ENCODE measurements around the gene VPS13A.
"Not testable (repeated sequence)": the region's sequence is repeated elsewhere in the genome, so short reads cannot be mapped to it uniquely, and the experiment has no call there.

VPS13A gene

GRCh38 chr9:77261605-77262004 is 84.3 kb downstream of the VPS13A start:
- Histone ChIP-seq H3K4me3 (ENCODE audit: low read length) (no peak overlapping the region), H3K9me3 (ENCODE audit: control insufficient read depth, low read length) (no peaks in the 10 kb centered on the region), H3K36me3 (ENCODE audit: control insufficient read depth, insufficient read depth, low read length, severe bottlenecking) (peaks cover 4% of the 10 kb centered on the region), H3K27me3 (replicated peaks; ENCODE audit: control insufficient read depth, insufficient read depth, low read length) (no peaks in the 10 kb centered on the region), H3K4me1 (ENCODE audit: control insufficient read depth, insufficient read depth, low read length) (no peaks in the 10 kb centered on the region), H3K9ac (ENCODE audit: low read length) (no peak overlapping the region)
- no peak for DNase-seq (ENCODE audit: low read depth)

GRCh38 chr9:77267762-77268161 is 90.4 kb downstream of the VPS13A start:
- H3K4me1 ChIP-seq (ENCODE audit: control insufficient read depth, insufficient read depth, low read length); H3K9me3 ChIP-seq (ENCODE audit: control insufficient read depth, low read length): not testable (repeated sequence)

GRCh38 chr9:77271023-77271690 is 93.8 kb downstream of the VPS13A start:
- Histone ChIP-seq H3K9me3 (ENCODE audit: control insufficient read depth, low read length) (no peaks in the 10 kb centered on the region), H3K4me3 (ENCODE audit: low read length) (no peak overlapping the region), H3K27me3 (replicated peaks; ENCODE audit: control insufficient read depth, insufficient read depth, low read length) (no peaks in the 10 kb centered on the region), H3K9ac (ENCODE audit: low read length) (no peak overlapping the region), H3K36me3 (ENCODE audit: control insufficient read depth, insufficient read depth, low read length, severe bottlenecking) (no peaks in the 10 kb centered on the region), H3K4me1 (ENCODE audit: control insufficient read depth, insufficient read depth, low read length) (no peaks in the 10 kb centered on the region)
- DNase-seq (ENCODE audit: low read depth) = no peak

More at GRCh38 chr9:77267762-77268161, 90.4 kb downstream of the VPS13A start:
- DNase-seq (ENCODE audit: low read depth); H3K4me3 ChIP-seq (ENCODE audit: low read length); H3K36me3 ChIP-seq (ENCODE audit: control insufficient read depth, insufficient read depth, low read length, severe bottlenecking); H3K27me3 ChIP-seq (replicated peaks; ENCODE audit: control insufficient read depth, insufficient read depth, low read length); H3K9ac ChIP-seq (ENCODE audit: low read length): not testable (repeated sequence)

GRCh38 chr9:77276799-77277198 is 99.5 kb downstream of the VPS13A start:
- H3K9ac ChIP-seq (ENCODE audit: low read length) = no peak overlapping the region
- no peaks in the 10 kb centered on the region for H3K4me1 ChIP-seq (ENCODE audit: control insufficient read depth, insufficient read depth, low read length)
- H3K4me3 ChIP-seq (ENCODE audit: low read length) = no peak overlapping the region
- H3K9me3 ChIP-seq (ENCODE audit: control insufficient read depth, low read length) = no peaks in the 10 kb centered on the region
- no peaks in the 10 kb centered on the region for H3K36me3 ChIP-seq (ENCODE audit: control insufficient read depth, insufficient read depth, low read length, severe bottlenecking)
- no peak for DNase-seq (ENCODE audit: low read depth)
- no peaks in the 10 kb centered on the region for H3K27me3 ChIP-seq (replicated peaks; ENCODE audit: control insufficient read depth, insufficient read depth, low read length)

GRCh38 chr9:77277719-77278118 is 100.4 kb downstream of the VPS13A start:
- no peak overlapping the region for H3K9ac ChIP-seq (ENCODE audit: low read length)
- no peaks in the 10 kb centered on the region for H3K9me3 ChIP-seq (ENCODE audit: control insufficient read depth, low read length)
- no peaks in the 10 kb centered on the region for H3K27me3 ChIP-seq (replicated peaks; ENCODE audit: control insufficient read depth, insufficient read depth, low read length)
- no peak for DNase-seq (ENCODE audit: low read depth)
- no peak overlapping the region for H3K4me3 ChIP-seq (ENCODE audit: low read length)
- peaks cover 5% of the 10 kb centered on the region for H3K36me3 ChIP-seq (ENCODE audit: control insufficient read depth, insufficient read depth, low read length, severe bottlenecking)
- H3K4me1 ChIP-seq (ENCODE audit: control insufficient read depth, insufficient read depth, low read length) = no peaks in the 10 kb centered on the region

GRCh38 chr9:77283991-77284390 is 106.7 kb downstream of the VPS13A start:
- H3K4me1 ChIP-seq (ENCODE audit: control insufficient read depth, insufficient read depth, low read length) = no peaks in the 10 kb centered on the region
- no peaks in the 10 kb centered on the region for H3K27me3 ChIP-seq (replicated peaks; ENCODE audit: control insufficient read depth, insufficient read depth, low read length)
- H3K9ac ChIP-seq (ENCODE audit: low read length) = no peak overlapping the region
- H3K9me3 ChIP-seq (ENCODE audit: control insufficient read depth, low read length) = peaks cover 16% of the 10 kb centered on the region
- H3K4me3 ChIP-seq (ENCODE audit: low read length) = no peak overlapping the region
- no peak for DNase-seq (ENCODE audit: low read depth)
- peaks cover 8% of the 10 kb centered on the region for H3K36me3 ChIP-seq (ENCODE audit: control insufficient read depth, insufficient read depth, low read length, severe bottlenecking)

GRCh38 chr9:77284616-77285015 is 107.3 kb downstream of the VPS13A start:
- no peak overlapping the region for H3K9ac ChIP-seq (ENCODE audit: low read length)
- peaks cover 16% of the 10 kb centered on the region for H3K9me3 ChIP-seq (ENCODE audit: control insufficient read depth, low read length)
- no peaks in the 10 kb centered on the region for H3K4me1 ChIP-seq (ENCODE audit: control insufficient read depth, insufficient read depth, low read length)
- no peak for DNase-seq (ENCODE audit: low read depth)
- H3K36me3 ChIP-seq (ENCODE audit: control insufficient read depth, insufficient read depth, low read length, severe bottlenecking) = peaks cover 8% of the 10 kb centered on the region
- no peaks in the 10 kb centered on the region for H3K27me3 ChIP-seq (replicated peaks; ENCODE audit: control insufficient read depth, insufficient read depth, low read length)
- no peak overlapping the region for H3K4me3 ChIP-seq (ENCODE audit: low read length)

- Histone ChIP-seq H3K27me3 (replicated peaks; ENCODE audit: control insufficient read depth, insufficient read depth, low read length) (no peaks in the 10 kb centered on the region), H3K4me1 (ENCODE audit: control insufficient read depth, insufficient read depth, low read length) (peaks cover 8% of the 10 kb centered on the region), H3K9ac (ENCODE audit: low read length) (no peak overlapping the region), H3K36me3 (ENCODE audit: control insufficient read depth, insufficient read depth, low read length, severe bottlenecking) (peaks cover 3% of the 10 kb centered on the region), H3K9me3 (ENCODE audit: control insufficient read depth, low read length) (peaks cover 16% of the 10 kb centered on the region), H3K4me3 (ENCODE audit: low read length) (no peak overlapping the region)
- DNase-seq (ENCODE audit: low read depth) = no peak
Observed at GRCh38 chr9:77290373-77290772, 113.0 kb downstream of the VPS13A start.

GRCh38 chr9:77291714-77292113 is 114.4 kb downstream of the VPS13A start:
- peaks cover 8% of the 10 kb centered on the region for H3K4me1 ChIP-seq (ENCODE audit: control insufficient read depth, insufficient read depth, low read length)
- H3K36me3 ChIP-seq (ENCODE audit: control insufficient read depth, insufficient read depth, low read length, severe bottlenecking) = peaks cover 3% of the 10 kb centered on the region
- peak; percentile 52 for DNase-seq (ENCODE audit: low read depth)
- H3K9ac ChIP-seq (ENCODE audit: low read length) = no peak overlapping the region
- no peaks in the 10 kb centered on the region for H3K27me3 ChIP-seq (replicated peaks; ENCODE audit: control insufficient read depth, insufficient read depth, low read length)
- no peak overlapping the region for H3K4me3 ChIP-seq (ENCODE audit: low read length)
- H3K9me3 ChIP-seq (ENCODE audit: control insufficient read depth, low read length) = peaks cover 16% of the 10 kb centered on the region

- H3K4me1 ChIP-seq (ENCODE audit: control insufficient read depth, insufficient read depth, low read length) = peaks cover 8% of the 10 kb centered on the region
Observed at GRCh38 chr9:77293949-77294348, 116.6 kb downstream of the VPS13A start.

GRCh38 chr9:77304543-77304942 is 127.2 kb downstream of the VPS13A start:
- Histone ChIP-seq H3K4me3 (ENCODE audit: low read length) (no peak overlapping the region), H3K9me3 (ENCODE audit: control insufficient read depth, low read length) (no peaks in the 10 kb centered on the region), H3K27me3 (replicated peaks; ENCODE audit: control insufficient read depth, insufficient read depth, low read length) (no peaks in the 10 kb centered on the region), H3K4me1 (ENCODE audit: control insufficient read depth, insufficient read depth, low read length) (peaks cover 24% of the 10 kb centered on the region), H3K36me3 (ENCODE audit: control insufficient read depth, insufficient read depth, low read length, severe bottlenecking) (no peaks in the 10 kb centered on the region), H3K9ac (ENCODE audit: low read length) (no peak overlapping the region)
- no peak for DNase-seq (ENCODE audit: low read depth)

More at GRCh38 chr9:77293949-77294348, 116.6 kb downstream of the VPS13A start:
- Histone ChIP-seq H3K4me3 (ENCODE audit: low read length) (no peak overlapping the region), H3K36me3 (ENCODE audit: control insufficient read depth, insufficient read depth, low read length, severe bottlenecking) (no peaks in the 10 kb centered on the region), H3K9ac (ENCODE audit: low read length) (no peak overlapping the region), H3K27me3 (replicated peaks; ENCODE audit: control insufficient read depth, insufficient read depth, low read length) (no peaks in the 10 kb centered on the region), H3K9me3 (ENCODE audit: control insufficient read depth, low read length) (no peaks in the 10 kb centered on the region)
- DNase-seq (ENCODE audit: low read depth) = no peak
